NCI-H187 (cell line): ENCODE measurements around the gene PPP2R2B.

ENCODE experiments used
- DNase-seq, 2 experiments: peaks; one replicate each; lab custom pipeline; 2025; lab: John Stamatoyannopoulos, UW

PPP2R2B gene

DNA sequence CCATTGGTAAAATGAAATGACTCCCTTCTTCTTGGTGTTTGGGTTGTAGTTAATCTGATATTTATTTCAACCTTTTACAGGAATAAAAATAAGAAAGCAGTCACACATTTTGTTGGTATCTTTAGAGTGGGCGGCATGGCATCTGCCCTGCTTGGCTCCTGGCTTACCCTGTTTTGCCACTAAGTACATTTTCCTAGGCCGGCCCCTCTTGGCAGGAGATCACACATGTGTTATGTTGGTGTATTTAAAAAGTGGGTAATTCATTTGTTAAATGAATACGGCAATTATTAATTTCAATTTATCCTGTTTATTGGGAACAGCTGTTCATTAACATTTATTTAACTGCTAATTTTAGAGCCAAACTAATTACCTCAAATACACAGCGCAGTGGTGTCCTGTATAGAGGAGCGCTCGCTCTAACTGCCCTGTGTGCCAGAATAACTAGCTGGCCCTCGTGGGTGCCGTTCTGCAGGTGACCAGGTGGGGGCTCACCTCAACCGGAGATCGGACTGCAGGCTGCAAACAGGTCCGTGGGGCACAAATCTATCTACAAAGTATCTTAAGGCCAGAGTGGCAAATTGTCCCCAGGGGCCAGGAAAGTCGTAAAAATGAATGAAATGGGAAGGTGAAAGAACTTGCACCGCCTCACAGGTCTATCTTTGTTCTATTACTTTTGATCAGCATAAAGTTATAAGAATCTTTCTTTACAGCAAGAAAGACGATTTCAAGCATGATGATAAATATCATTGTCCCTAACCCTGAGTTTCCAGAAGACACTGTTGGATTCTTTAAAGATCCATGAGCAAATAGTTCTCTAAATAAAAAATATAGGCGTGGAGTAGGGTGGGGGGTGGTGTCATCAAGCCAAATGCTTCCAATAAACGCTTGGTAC lies 336.4 kb downstream of the PPP2R2B start:
- peak; percentile 9 to 20 for DNase-seq

- DNase-seq: no peak
Observed at GRCh38 chr5:146540414-146540813, 338.1 kb downstream of the PPP2R2B start.

DNA sequence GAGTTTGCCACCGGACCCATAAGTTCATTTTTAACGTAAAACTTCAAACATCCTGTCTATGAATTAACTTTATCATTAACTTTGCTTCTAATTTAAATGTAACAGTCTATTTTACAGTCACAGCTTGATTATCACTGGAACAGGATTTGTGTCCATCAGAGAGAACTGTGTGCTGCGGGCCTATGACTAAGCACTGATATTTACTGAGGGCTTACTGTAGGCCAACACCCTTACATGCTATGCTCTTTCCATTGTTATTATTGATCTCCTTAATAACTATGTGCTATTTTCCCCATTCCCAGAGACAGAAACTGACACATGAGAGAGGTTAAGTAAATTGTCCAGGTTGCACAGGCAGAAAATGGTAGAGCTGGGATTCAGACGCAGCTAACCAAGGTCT lies 338.6 kb downstream of the PPP2R2B start:
- DNase-seq: no peak

DNA sequence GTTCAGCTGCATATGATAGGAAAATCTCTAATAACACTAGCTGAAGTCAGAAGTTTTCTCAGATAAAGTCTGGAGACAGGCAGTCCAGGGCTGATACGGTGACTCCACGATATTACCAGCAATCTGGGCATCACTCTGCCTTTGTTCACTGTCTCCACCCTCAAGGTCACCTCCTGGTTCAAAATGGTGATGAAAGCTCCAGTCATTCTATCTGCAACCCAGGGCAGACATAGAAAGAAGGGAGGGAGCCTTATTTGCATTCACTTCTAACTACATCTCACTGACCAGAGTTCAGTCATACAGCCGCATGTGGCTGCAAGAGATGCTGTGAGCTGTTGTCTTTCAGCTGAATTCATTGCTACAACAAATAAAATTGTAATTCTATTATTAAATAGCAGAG lies 340.1 kb downstream of the PPP2R2B start:
- DNase-seq: no peak

DNA sequence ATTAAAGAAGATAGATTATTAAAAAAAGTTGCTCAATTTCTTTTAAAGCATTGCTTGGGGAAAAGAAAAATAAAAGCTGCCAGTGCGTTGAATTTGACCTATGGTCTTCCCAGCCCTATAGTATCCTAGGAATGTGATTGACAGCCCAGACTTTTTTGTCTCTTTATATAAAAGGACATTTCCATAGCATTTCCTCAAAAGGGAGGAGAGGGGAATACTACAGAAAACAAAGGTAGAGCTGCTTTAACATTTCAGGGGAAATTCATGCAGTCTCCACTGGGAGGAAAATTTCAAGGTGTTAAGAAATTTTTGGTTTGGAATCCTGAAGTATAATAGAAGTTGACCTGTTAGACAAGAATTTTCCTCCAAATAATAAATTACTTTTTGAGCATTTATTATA lies 344.7 kb downstream of the PPP2R2B start:
- no peak for DNase-seq

DNA sequence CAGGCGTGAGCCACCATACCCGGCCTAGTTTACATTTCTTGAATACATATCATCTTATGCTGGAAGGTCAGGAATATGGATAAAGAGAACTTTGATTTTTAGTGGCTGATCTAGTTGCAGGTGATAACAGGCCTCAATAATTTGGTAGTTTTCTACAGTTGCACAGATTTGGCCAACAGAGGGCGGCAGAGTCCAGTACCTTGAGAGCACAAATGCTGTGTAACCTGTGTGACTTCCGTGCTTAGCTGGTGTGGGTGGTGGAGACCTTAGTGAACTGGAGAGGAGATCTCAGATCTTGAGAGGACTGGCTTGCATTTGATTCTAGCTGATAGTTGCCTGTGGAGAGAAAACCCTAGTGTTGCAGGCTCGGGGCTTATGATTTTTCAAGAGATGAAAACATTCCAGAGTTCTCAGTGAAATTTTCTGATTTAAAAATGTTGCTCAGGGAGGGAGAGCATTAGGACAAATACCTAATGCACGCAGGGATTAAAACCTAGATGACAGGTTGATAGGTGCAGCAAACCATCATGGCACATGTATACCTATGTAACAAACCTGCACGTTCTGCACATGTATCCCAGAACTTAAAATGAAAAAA lies 345.2 kb downstream of the PPP2R2B start:
- DNase-seq: peak; percentile 8 to 62
